Gastroesophageal sphincter (tissue), 4 donors: ENCODE data around the gene FEZF1. TPM values are rescaled to one million over a fixed set of nuclear protein-coding genes. Genes with fewer than 3 reads are reported as not detected.

Experiments
- ATAC-seq: fragments of 150-250 bp; one replicate; pipeline ENCODE4 v1.9.1; 2016; ENCODE audit warnings: mild to moderate bottlenecking, moderate library complexity
- H3K27ac ChIP-seq, 4 donors: fragments of 200-600 bp; sonication (generic) in 3 of 4; 1 replicate in 3 of 4; 2 replicates in 1 of 4; pipeline ENCODE4 v1.5.1; 2016 to 2019
- H3K27me3 ChIP-seq: fragments of 200-600 bp; sonication (generic); one replicate; pipeline ENCODE4 v1.5.1; 2019
- H3K36me3 ChIP-seq, 2 donors: fragments of 200-600 bp; sonication (generic); one replicate each; pipeline ENCODE4 v1.5.1; 2019; ENCODE audit warnings: control low read depth in 1 of 2
- H3K4me1 ChIP-seq, 3 donors: fragments of 200-600 bp; sonication (generic); 1 replicate in 2 of 3; 2 replicates in 1 of 3; pipeline ENCODE4 v1.5.1; 2016 to 2019; ENCODE audit warnings: control low read depth in 2 of 3
- H3K4me3 ChIP-seq, 2 donors: fragments of 200-600 bp; sonication (generic); one replicate each; pipeline ENCODE4 v1.5.1; 2019; ENCODE audit warnings: mild to moderate bottlenecking in 1 of 2, moderate library complexity in 1 of 2
- H3K9me3 ChIP-seq, 3 donors: fragments of 200-600 bp; sonication (generic); one replicate each; pipeline ENCODE4 v1.5.1; 2017 to 2019; ENCODE audit warnings: control low read depth in 2 of 3
- EP300 ChIP-seq: sonication (generic); formaldehyde crosslinking; IDR thresholded peaks from one replicate; pipeline ENCODE4 v1.6.1; 2017; ENCODE audit warnings: antibody characterized with exemption, mild to moderate bottlenecking
- POLR2A ChIP-seq, 2 donors: fragments of 450-650 bp; IDR thresholded peaks; one replicate each; pipeline ENCODE4 v1.6.1; 2017; ENCODE audit warnings: antibody characterized with exemption in 2 of 2, mild to moderate bottlenecking in 2 of 2, moderate library complexity in 1 of 2
- POLR2AphosphoS5 ChIP-seq: sonication (generic); formaldehyde crosslinking; IDR thresholded peaks from one replicate; pipeline ENCODE4 v1.6.1; 2017; ENCODE audit warnings: antibody characterized with exemption
- WGBS, 2 donors: methylation state at CpG; one replicate each; pipeline ENCODE4 v1.1.5; 2018; ENCODE audit warnings: low coverage in 1 of 2; 5-methylcytosine and 5-hydroxymethylcytosine counted together
- total RNA-seq, 4 donors: library from RNA; depleted of rRNA; stranded (reverse); fragments of >200 nt; gene quantifications; one replicate each; pipeline ENCODE4 v1.1.0, GENCODE V29; 2016
- TF ChIP-seq, protein P1 (sequence below), 4 experiments: fragments of 200-600 bp in 2 of 4; fragments of 450-650 bp in 2 of 4; sonication (generic) in 1 of 4; IDR thresholded peaks; one replicate each; pipeline ENCODE4 v1.5.1; 2017 to 2019; ENCODE audit warnings: antibody characterized with exemption in 4 of 4, mild to moderate bottlenecking in 2 of 4, moderate library complexity in 2 of 4

The FEZF1 gene
- total RNA-seq, 4 donors from 2014 or later: not detected

DNA sequence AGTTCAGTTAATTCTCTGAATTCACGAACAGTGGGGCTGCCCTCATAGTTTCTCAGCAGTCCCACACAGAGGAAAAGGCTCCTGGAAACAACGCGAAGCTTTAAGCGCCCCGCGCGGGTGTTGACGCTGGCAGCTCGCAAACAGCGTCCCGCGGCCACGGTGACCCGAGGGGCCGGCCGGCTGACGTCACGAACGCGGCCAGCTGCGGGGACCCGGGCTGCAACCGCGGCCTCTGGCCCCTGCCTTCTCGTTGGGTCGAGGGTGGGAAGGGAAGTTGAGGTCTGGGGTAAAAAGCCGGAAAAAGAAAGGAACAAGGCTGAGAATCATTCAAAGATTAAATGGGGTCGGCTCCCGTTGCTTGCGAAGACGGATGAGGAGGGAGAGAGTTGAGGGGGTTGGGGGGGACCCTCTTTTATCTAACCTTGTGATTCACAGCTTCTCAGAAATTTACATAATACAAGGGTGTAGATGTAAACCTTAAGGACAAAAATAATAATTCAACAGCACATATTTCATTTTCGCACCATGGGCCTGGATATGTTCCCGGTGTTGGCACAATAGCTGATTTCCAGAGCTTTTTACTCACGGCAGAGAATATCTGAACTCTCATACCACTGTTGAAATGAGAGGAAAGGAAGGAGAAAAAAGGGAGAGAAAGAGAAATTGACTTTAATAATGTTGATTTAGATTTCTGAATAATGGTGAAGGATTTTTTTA lies 7.3 kb upstream of the FEZF1 start:
- Histone ChIP-seq H3K27me3 (peaks cover 100% of the 10 kb centered on the region), H3K27ac (no peak overlapping the region), H3K9me3 (peaks cover 0 to 10% (median 0%) of the 10 kb centered on the region in 3 donors), H3K36me3 (no peaks in the 10 kb centered on the region), H3K4me1 (peaks cover 0 to 52% (median 22%) of the 10 kb centered on the region in 3 donors), H3K4me3 (peak overlapping the region in 1 of 2 donors; percentile 24)
- ATAC-seq: no peak
- TF ChIP-seq, protein P1, sequence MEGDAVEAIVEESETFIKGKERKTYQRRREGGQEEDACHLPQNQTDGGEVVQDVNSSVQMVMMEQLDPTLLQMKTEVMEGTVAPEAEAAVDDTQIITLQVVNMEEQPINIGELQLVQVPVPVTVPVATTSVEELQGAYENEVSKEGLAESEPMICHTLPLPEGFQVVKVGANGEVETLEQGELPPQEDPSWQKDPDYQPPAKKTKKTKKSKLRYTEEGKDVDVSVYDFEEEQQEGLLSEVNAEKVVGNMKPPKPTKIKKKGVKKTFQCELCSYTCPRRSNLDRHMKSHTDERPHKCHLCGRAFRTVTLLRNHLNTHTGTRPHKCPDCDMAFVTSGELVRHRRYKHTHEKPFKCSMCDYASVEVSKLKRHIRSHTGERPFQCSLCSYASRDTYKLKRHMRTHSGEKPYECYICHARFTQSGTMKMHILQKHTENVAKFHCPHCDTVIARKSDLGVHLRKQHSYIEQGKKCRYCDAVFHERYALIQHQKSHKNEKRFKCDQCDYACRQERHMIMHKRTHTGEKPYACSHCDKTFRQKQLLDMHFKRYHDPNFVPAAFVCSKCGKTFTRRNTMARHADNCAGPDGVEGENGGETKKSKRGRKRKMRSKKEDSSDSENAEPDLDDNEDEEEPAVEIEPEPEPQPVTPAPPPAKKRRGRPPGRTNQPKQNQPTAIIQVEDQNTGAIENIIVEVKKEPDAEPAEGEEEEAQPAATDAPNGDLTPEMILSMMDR (IDR thresholded peaks at IDR 0.05): no peak
- TF ChIP-seq POLR2A (IDR thresholded peaks at IDR 0.05) (no peak), POLR2AphosphoS5 (no peak), EP300 (no peak)
- WGBS, 2 donors: 7 to 9% methylated on average over 4 to 30 of the region's 34 CpGs

DNA sequence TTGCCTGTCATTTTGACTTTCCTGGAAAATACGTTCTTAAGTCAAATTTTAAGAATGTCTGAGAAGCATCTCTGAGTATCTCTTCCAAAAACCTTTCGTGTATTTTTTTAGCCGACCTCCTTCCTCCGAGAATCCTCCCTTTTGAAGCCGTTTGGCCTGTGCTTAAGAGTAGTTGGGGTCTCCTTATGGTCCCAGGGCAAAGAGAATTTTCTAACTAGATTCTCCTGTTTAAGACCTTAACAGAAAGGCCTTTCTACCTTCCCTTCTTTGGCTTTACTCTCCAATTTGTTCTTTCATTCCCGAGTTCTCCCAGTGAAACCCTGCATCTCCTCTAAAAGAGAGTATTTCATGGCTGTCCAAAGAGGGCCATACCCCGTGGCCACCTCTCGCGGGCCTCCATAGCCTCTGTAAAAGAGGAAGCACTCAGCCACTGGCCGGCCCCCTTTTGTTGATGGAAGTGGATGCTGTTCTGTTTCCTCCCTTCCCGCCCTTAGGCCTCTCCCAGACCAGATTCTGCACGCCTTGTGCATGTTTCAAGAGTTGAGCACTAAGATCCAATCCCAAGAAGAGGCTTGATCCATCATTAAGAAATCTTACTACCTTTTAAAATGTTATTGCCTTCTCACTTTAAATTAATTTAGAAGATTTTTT lies 6.6 kb upstream of the FEZF1 start:
- H3K4me3 ChIP-seq: no peak overlapping the region
- peaks cover 0 to 52% (median 17%) of the 10 kb centered on the region in 3 donors for H3K4me1 ChIP-seq
- no peak for ATAC-seq
- H3K27ac ChIP-seq: no peak overlapping the region
- no peaks in the 10 kb centered on the region for H3K36me3 ChIP-seq
- H3K27me3 ChIP-seq: peaks cover 100% of the 10 kb centered on the region
- H3K9me3 ChIP-seq: peaks cover 0 to 10% (median 0%) of the 10 kb centered on the region in 3 donors
- 45 to 60% methylated on average over 11 to 12 of the region's 12 CpGs for WGBS, 2 donors
- no peak for TF ChIP-seq EP300

DNA sequence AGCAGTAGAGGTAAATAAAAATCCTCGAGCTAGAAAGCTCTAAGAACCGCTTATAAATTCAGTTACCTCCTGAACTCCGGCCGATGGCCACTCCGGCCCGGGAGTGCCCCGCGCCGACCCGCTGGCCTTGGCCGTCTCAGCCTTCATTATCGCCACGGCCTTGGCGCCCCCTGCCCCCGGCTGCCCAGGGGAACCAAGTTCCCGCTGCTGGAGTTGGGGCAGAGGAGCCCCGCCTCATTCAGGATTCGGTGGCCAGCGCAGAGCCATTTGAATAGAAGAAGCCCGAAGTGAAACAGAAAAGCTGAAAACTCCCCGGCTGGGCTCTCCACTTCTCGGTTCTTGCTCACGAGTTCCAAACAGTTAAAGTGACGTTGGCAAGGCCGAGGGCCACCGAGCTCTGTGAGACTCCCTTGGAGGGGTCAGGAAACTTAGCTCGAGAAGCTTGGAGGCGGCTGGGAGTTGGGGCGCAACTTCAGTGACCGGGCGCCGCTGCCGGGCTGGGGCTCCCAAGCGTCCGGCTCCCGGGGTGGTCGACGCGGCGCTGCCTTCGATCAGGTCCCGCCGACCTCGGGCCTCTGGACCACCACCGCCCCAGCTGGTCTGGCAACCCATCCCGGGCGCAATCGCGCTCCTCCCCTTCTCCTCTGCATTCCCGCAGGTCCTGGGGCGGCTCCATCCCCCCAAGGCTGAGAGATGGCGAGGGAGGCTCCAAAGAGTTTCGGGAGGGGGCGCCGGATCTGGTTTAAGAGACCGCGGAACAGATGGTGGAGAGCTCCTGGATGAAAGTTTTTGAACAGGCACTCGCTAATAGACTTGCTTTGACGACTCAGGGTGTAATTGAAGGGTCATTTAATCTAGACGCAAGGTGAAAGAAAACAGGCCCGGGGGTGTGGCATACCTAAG lies 5.8 kb upstream of the FEZF1 start:
- TF ChIP-seq EP300 (no peak), POLR2AphosphoS5 (no peak)
- H3K4me3 ChIP-seq: peak overlapping the region; percentile 1 to 49
- no peak overlapping the region for H3K27ac ChIP-seq
- H3K9me3 ChIP-seq: peaks cover 0 to 10% (median 0%) of the 10 kb centered on the region in 3 donors
- WGBS, 2 donors: 5 to 7% methylated on average over 16 to 29 of the region's 61 CpGs
- no peaks in the 10 kb centered on the region for H3K36me3 ChIP-seq
- ATAC-seq: no peak
- peaks cover 0 to 52% (median 24%) of the 10 kb centered on the region in 3 donors for H3K4me1 ChIP-seq
- peaks cover 100% of the 10 kb centered on the region for H3K27me3 ChIP-seq

DNA sequence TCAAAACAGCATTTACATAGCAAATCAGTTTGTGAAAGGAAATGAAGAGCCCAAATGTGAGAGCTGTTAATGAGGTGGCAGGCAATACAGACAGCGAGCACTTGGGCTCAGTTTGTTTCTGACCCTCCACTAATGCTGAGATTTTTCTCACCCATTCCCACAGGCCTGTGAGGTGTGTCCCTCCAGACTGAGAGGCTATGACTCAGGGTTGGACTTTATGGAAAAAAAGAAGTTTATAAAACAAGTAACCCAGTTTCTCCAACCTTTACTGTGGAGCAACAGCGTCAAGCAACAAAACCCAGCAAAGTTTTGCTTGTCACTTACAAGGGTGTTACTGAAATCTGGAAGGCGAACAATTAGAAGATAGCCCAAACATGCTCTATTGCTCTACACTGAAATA lies 4.9 kb upstream of the FEZF1 start:
- Histone ChIP-seq H3K27ac (no peak overlapping the region), H3K27me3 (peaks cover 100% of the 10 kb centered on the region), H3K4me1 (peaks cover 0 to 56% (median 32%) of the 10 kb centered on the region in 3 donors), H3K9me3 (peaks cover 0 to 10% (median 0%) of the 10 kb centered on the region in 3 donors), H3K4me3 (no peak overlapping the region), H3K36me3 (no peaks in the 10 kb centered on the region)
- TF ChIP-seq POLR2A (IDR thresholded peaks at IDR 0.05) (no peak), EP300 (no peak), POLR2AphosphoS5 (no peak)
- TF ChIP-seq, protein P1 (IDR thresholded peaks at IDR 0.05): no peak
- 35 to 41% methylated on average over 3 of the region's 3 CpGs for WGBS, 2 donors
- ATAC-seq: no peak

DNA sequence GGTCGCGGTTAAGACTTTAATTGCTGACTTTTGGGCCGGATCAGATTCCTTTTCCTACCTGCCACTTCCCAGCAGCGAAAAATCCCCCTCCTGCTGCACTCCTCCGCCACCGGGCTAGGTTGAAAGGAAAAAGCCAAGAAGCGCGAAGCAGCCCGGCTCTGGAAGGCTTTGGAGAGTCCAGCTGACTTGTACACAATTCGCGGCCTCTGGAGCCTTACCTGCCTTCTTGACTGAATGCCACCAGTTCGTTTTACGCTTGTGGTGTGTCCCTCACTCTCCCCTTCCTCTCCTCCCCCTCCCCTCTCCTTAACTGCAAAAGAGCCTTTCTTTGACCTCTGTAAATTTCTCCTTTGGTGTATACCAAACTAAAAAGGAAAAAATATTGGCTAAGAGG lies 2.7 kb upstream of the FEZF1 start:
- Histone ChIP-seq H3K4me3 (no peak overlapping the region), H3K36me3 (no peaks in the 10 kb centered on the region), H3K27ac (no peak overlapping the region), H3K4me1 (peaks cover 0 to 65% (median 39%) of the 10 kb centered on the region in 3 donors), H3K27me3 (peaks cover 100% of the 10 kb centered on the region), H3K9me3 (peaks cover 0 to 2% (median 0%) of the 10 kb centered on the region in 3 donors)
- no peak for ATAC-seq
- TF ChIP-seq POLR2A (IDR thresholded peaks at IDR 0.05): no peak
- no peak for TF ChIP-seq EP300
- TF ChIP-seq POLR2AphosphoS5: no peak
- TF ChIP-seq, protein P1 (IDR thresholded peaks at IDR 0.05): no peak
- 0 to 27% methylated on average over 1 to 7 of the region's 13 CpGs for WGBS, 2 donors
